Keratinocyte (primary cell): ENCODE data around the gene ABR.

ENCODE experiments used
- CTCF ChIP-seq, 3 experiments: IDR thresholded peaks in 1 of 3; conservative IDR thresholded peaks in 1 of 3; optimal IDR thresholded peaks in 1 of 3; 2 replicates in 2 of 3; 3 replicates in 1 of 3; pipeline versions ENCODE3 to v1.5.1; 2011; ENCODE audit warnings: low read length in 3 of 3, mild to moderate bottlenecking in 3 of 3, moderate library complexity in 2 of 3, control low read depth in 1 of 3, inconsistent platforms in 1 of 3; ENCODE audit not compliant: insufficient read depth in 2 of 3; ENCODE audit errors: extremely low read depth in 1 of 3
- EZH2 ChIP-seq: IDR thresholded peaks from one replicate; pipeline ENCODE4 v1.6.1; 2012; ENCODE audit warnings: inconsistent platforms, mild to moderate bottlenecking, low read length, moderate library complexity

GRCh38 chr17:1227917-1228780 lies 48.4 kb upstream of the ABR start:
- TF ChIP-seq EZH2 (no peak), CTCF (optimal IDR thresholded peaks at IDR 0.05 in 1 of 3, IDR thresholded peaks at IDR 0.05 in 1 of 3, conservative IDR thresholded peaks at IDR 0.05 in 1 of 3; ENCODE audit: extremely low read depth in 1 of 3, insufficient read depth in 2 of 3, low read length in 3 of 3) (no peak)
